OCI-LY7 (cell line): Measurements from ENCODE around the gene CDK4. TPM values are rescaled to one million over a fixed set of nuclear protein-coding genes. Genes with fewer than 3 reads are reported as not detected.

Source experiments
- BruUV-seq: library from RNA; stranded (reverse); fragments of 400-500 nt; replicated peaks from 2 replicates; lab custom pipeline; 2021; lab: Mats Ljungman, UMichigan
- CTCF ChIA-PET: fragments of 300-600 bp; sonication (Branson Sonifier 250); formaldehyde crosslinking; loops from one replicate; lab custom pipeline; 2022; ENCODE audit warnings: antibody characterized with exemption; ENCODE audit not compliant: unreplicated experiment; lab: Charles Lee
- POLR2A ChIA-PET: fragments of 300-600 bp; sonication (Branson Sonifier 250); formaldehyde crosslinking; loops from one replicate; lab custom pipeline; 2022; ENCODE audit warnings: antibody characterized with exemption; lab: Charles Lee
- DNase-seq: peaks from one replicate; pipeline ENCODE4 v3.0.0-alpha.2; 2015; ENCODE audit warnings: low spot score
- H2AFZ ChIP-seq: fragments of 200-600 bp; sonication (generic), shearing (Covaris generic); 2 replicates; pipeline ENCODE4 v1.6.1; 2014; ENCODE audit warnings: mild to moderate bottlenecking, antibody characterized with exemption, low read length, moderate library complexity
- H3K27ac ChIP-seq: fragments of 200-600 bp; sonication (generic); 2 replicates; pipeline ENCODE4 v1.5.1; 2014; ENCODE audit warnings: mixed run types, low read depth, mild to moderate bottlenecking, moderate library complexity, low read length, inconsistent platforms; ENCODE audit not compliant: poor library complexity, severe bottlenecking
- H3K36me3 ChIP-seq: fragments of 200-600 bp; sonication (generic); 2 replicates; pipeline ENCODE4 v1.6.1; 2014; ENCODE audit warnings: mild to moderate bottlenecking, antibody characterized with exemption, low read length, moderate library complexity, mixed read lengths; ENCODE audit not compliant: insufficient read depth
- H3K4me1 ChIP-seq: fragments of 200-600 bp; sonication (generic); 2 replicates; pipeline ENCODE4 v1.5.1; 2014; ENCODE audit warnings: mild to moderate bottlenecking, low read length; ENCODE audit not compliant: insufficient read depth, poor library complexity, severe bottlenecking
- H3K4me2 ChIP-seq: fragments of 200-600 bp; sonication (generic); 2 replicates; pipeline ENCODE4 v1.6.1; 2014; ENCODE audit warnings: mild to moderate bottlenecking, low read length
- H3K4me3 ChIP-seq: fragments of 200-600 bp; sonication (generic); 2 replicates; pipeline ENCODE4 v1.5.1; 2014; ENCODE audit warnings: mild to moderate bottlenecking, low read depth, low read length; ENCODE audit not compliant: poor library complexity, severe bottlenecking
- H3K79me2 ChIP-seq: fragments of 200-600 bp; sonication (generic); 2 replicates; pipeline ENCODE4 v1.6.1; 2016; ENCODE audit warnings: low read depth, mild to moderate bottlenecking, low read length, moderate library complexity, mixed read lengths; ENCODE audit not compliant: insufficient read depth
- H3K9me2 ChIP-seq: fragments of 200-600 bp; sonication (generic); 2 replicates; pipeline ENCODE4 v1.6.1; 2016; ENCODE audit warnings: mild to moderate bottlenecking, low read length, mixed read lengths; ENCODE audit not compliant: insufficient read depth
- H3K9me3 ChIP-seq: fragments of 200-600 bp; sonication (generic); 2 replicates; pipeline ENCODE4 v1.6.1; 2014; ENCODE audit warnings: mild to moderate bottlenecking, mixed run types, low read length, mixed read lengths
- H4K20me1 ChIP-seq: fragments of 200-600 bp; sonication (generic); 2 replicates; pipeline ENCODE4 v1.6.1; 2014; ENCODE audit warnings: mild to moderate bottlenecking, antibody characterized with exemption, low read length, moderate library complexity, mixed read lengths; ENCODE audit not compliant: insufficient read depth
- CTCF ChIP-seq: fragments of 200-600 bp; sonication (generic); conservative IDR thresholded peaks from 2 replicates; pipeline ENCODE4 v1.5.1; 2014; ENCODE audit warnings: mild to moderate bottlenecking, antibody characterized with exemption, low read length, moderate library complexity, mixed read lengths
- EZH2phosphoT487 ChIP-seq: fragments of 200-600 bp; sonication (generic); IDR thresholded peaks from 2 replicates; pipeline ENCODE4 v1.6.1; 2018; ENCODE audit warnings: low read depth, borderline replicate concordance, mild to moderate bottlenecking, mixed run types, antibody characterized with exemption, low read length, moderate library complexity, mixed read lengths
- intact Hi-C: fragments of 100-400 bp; cut with micrococcal nuclease; formaldehyde crosslinking; loops from one replicate; pipeline ENCODE4 v1.10.0; 2022; ENCODE audit not compliant: unreplicated experiment
- total RNA-seq, 2 experiments: library from RNA; depleted of rRNA in 1 of 2; stranded (reverse); fragments of >200 nt in 1 of 2; shearing (Covaris generic) in 1 of 2; gene quantifications; 2 replicates each; pipeline ENCODE4 v1.2.3, GENCODE V29; 2014 to 2022

CDK4 gene
- total RNA-seq, 2 experiments from 2014 or later: 192 to 280 TPM

GRCh38 chr12:57731411-57732080 is 20.6 kb downstream of the CDK4 start:
- Histone ChIP-seq H3K9me3 (no peaks in the 10 kb centered on the region), H3K4me1 (no peaks in the 10 kb centered on the region), H4K20me1 (no peaks in the 10 kb centered on the region), H3K4me2 (no peak overlapping the region), H2AFZ (no peak overlapping the region), H3K4me3 (no peak overlapping the region), H3K36me3 (peaks cover 70% of the 10 kb centered on the region), H3K9me2 (no peaks in the 10 kb centered on the region), H3K27ac (no peak overlapping the region), H3K79me2 (no peaks in the 10 kb centered on the region)
- ChIA-PET POLR2A (no interaction called here), CTCF (no interaction called here)
- no peak for DNase-seq
- TF ChIP-seq EZH2phosphoT487 (no peak), CTCF (no peak)
- intact Hi-C loops: no loop called here
- BruUV-seq: no TSS peak

GRCh38 chr12:57730336-57731067 is 21.6 kb downstream of the CDK4 start:
- Histone ChIP-seq H3K27ac (no peak overlapping the region), H3K79me2 (no peaks in the 10 kb centered on the region), H3K4me2 (no peak overlapping the region), H3K4me1 (no peaks in the 10 kb centered on the region), H3K4me3 (no peak overlapping the region), H4K20me1 (no peaks in the 10 kb centered on the region), H3K9me2 (no peaks in the 10 kb centered on the region), H2AFZ (no peak overlapping the region), H3K36me3 (peaks cover 77% of the 10 kb centered on the region), H3K9me3 (no peaks in the 10 kb centered on the region)
- intact Hi-C loops: no loop called here
- CTCF ChIA-PET: no interaction called here
- TF ChIP-seq EZH2phosphoT487 (no peak), CTCF (no peak)
- DNase-seq: no peak
- POLR2A ChIA-PET: no interaction called here
- no TSS peak for BruUV-seq

- Histone ChIP-seq H3K4me1 (peaks cover 8% of the 10 kb centered on the region), H3K79me2 (no peaks in the 10 kb centered on the region), H3K4me2 (no peak overlapping the region), H3K9me2 (no peaks in the 10 kb centered on the region), H2AFZ (no peak overlapping the region), H3K27ac (no peak overlapping the region), H4K20me1 (no peaks in the 10 kb centered on the region), H3K4me3 (no peak overlapping the region), H3K9me3 (no peaks in the 10 kb centered on the region), H3K36me3 (peaks cover 73% of the 10 kb centered on the region)
- ChIA-PET CTCF (no interaction called here), POLR2A (no interaction called here)
- no peak for DNase-seq
- no TSS peak for BruUV-seq
- TF ChIP-seq EZH2phosphoT487 (no peak), CTCF (no peak)
- intact Hi-C loops: no loop called here
Observed at GRCh38 chr12:57729321-57729844, 22.7 kb downstream of the CDK4 start.
